H1 (cell line): ENCODE results near the gene LDLRAD4. TPM values are rescaled to one million over a fixed set of nuclear protein-coding genes. Genes with fewer than 3 reads are reported as not detected.

Experiments used
- CTCF ChIA-PET: fragments of 300-600 bp; sonication (Branson Sonifier 250); formaldehyde crosslinking; loops from one replicate; lab custom pipeline; 2021; ENCODE audit not compliant: partially characterized antibody; lab: Charles Lee
- POLR2A ChIA-PET: fragments of 300-600 bp; sonication (Branson Sonifier 250); formaldehyde crosslinking; loops from one replicate; lab custom pipeline; 2021; ENCODE audit warnings: inconsistent platforms; ENCODE audit not compliant: partially characterized antibody; lab: Charles Lee
- DNase-seq, 2 experiments: peaks; one replicate each; pipeline versions ENCODE4 v3.0.0 to v3.0.0-alpha.2; 2010 to 2022; ENCODE audit warnings: low spot score in 2 of 2, low read depth in 1 of 2, mixed read lengths in 1 of 2
- FAIRE-seq: peaks from 2 replicates; lab custom pipeline; 2011; peaks lifted over from hg19 to GRCh38; lab: Jason Lieb, UNC
- H2AFZ ChIP-seq: 2 replicates; pipeline ENCODE4 v1.8.1; 2012; ENCODE audit warnings: low read length, inconsistent platforms
- H2AK5ac ChIP-seq: 2 replicates; pipeline ENCODE4 v1.6.1; 2013; ENCODE audit warnings: low read depth, low read length
- H2BK120ac ChIP-seq: replicated peaks from 2 replicates; pipeline ENCODE3; 2013; ENCODE audit warnings: low read depth, low read length, inconsistent platforms
- H2BK12ac ChIP-seq: 2 replicates; pipeline ENCODE4 v1.6.1; 2013; ENCODE audit warnings: low read depth, low read length
- H2BK15ac ChIP-seq: 2 replicates; pipeline ENCODE4 v1.6.1; 2013; ENCODE audit warnings: low read length
- H2BK20ac ChIP-seq: 2 replicates; pipeline ENCODE4 v1.6.1; 2013; ENCODE audit warnings: low read length
- H2BK5ac ChIP-seq: 2 replicates; pipeline ENCODE4 v1.6.1; 2013; ENCODE audit warnings: low read depth, low read length
- H3K14ac ChIP-seq: 2 replicates; pipeline ENCODE4 v1.6.1; 2013; ENCODE audit warnings: inconsistent platforms; ENCODE audit not compliant: insufficient read length
- H3K18ac ChIP-seq: 2 replicates; pipeline ENCODE4 v1.6.1; 2013; ENCODE audit warnings: low read length; ENCODE audit errors: extremely low read depth
- H3K23ac ChIP-seq: 2 replicates; pipeline ENCODE4 v1.6.1; 2013; ENCODE audit warnings: inconsistent platforms; ENCODE audit not compliant: insufficient read length
- H3K23me2 ChIP-seq: 2 replicates; pipeline ENCODE4 v1.6.1; 2013; ENCODE audit warnings: low read depth, low read length
- H3K27ac ChIP-seq: 2 replicates; pipeline ENCODE4 v1.6.1; 2011; ENCODE audit warnings: low read depth, low read length, inconsistent platforms
- H3K27me3 ChIP-seq, 4 experiments: replicated peaks in 1 of 4; 1 replicate in 1 of 4; 2 replicates in 3 of 4; pipeline versions ENCODE4 v1.6.1 to v1.8.1; 2011 to 2013; ENCODE audit warnings: low read length in 3 of 4, mild to moderate bottlenecking in 3 of 4, inconsistent platforms in 2 of 4, mixed read lengths in 2 of 4, moderate library complexity in 1 of 4; ENCODE audit not compliant: control insufficient read depth in 3 of 4, insufficient read depth in 3 of 4; ENCODE audit errors: extremely low read depth in 1 of 4
- H3K36me3 ChIP-seq, 4 experiments: 2 replicates each; pipeline versions ENCODE4 v1.6.1 to v1.8.1; 2011 to 2013; ENCODE audit warnings: mild to moderate bottlenecking in 4 of 4, low read length in 3 of 4, moderate library complexity in 2 of 4, control low read depth in 1 of 4, inconsistent platforms in 1 of 4; ENCODE audit not compliant: insufficient read depth in 4 of 4, control insufficient read depth in 2 of 4
- H3K4ac ChIP-seq: replicated peaks from 2 replicates; pipeline ENCODE3; 2013; ENCODE audit warnings: low read length, low read depth, mixed read lengths, inconsistent platforms; ENCODE audit not compliant: insufficient read length
- H3K4me1 ChIP-seq, 4 experiments: replicated peaks in 1 of 4; 1 replicate in 1 of 4; 2 replicates in 3 of 4; pipeline versions ENCODE4 v1.6.1 to v1.8.1; 2011 to 2013; ENCODE audit warnings: low read length in 3 of 4, inconsistent platforms in 2 of 4, mixed read lengths in 1 of 4; ENCODE audit not compliant: insufficient read depth in 4 of 4, control insufficient read depth in 3 of 4
- H3K4me2 ChIP-seq, 2 experiments: 2 replicates each; pipeline versions ENCODE4 v1.6.1 to v1.8.1; 2011 to 2013; ENCODE audit warnings: low read depth in 2 of 2, low read length in 2 of 2, control low read depth in 1 of 2, inconsistent platforms in 1 of 2, mild to moderate bottlenecking in 1 of 2; ENCODE audit not compliant: insufficient read depth in 1 of 2
- H3K4me3 ChIP-seq, 4 experiments: fragments of 200-600, 300-600 bp in 1 of 4; sonication (generic), shearing (Covaris generic), sonication (Bioruptor Twin) in 1 of 4; 2 replicates each; pipeline versions ENCODE4 v1.5.1 to v1.8.1; 2011 to 2016; ENCODE audit warnings: low read length in 4 of 4, low read depth in 3 of 4, control low read depth in 2 of 4, inconsistent platforms in 2 of 4, mild to moderate bottlenecking in 2 of 4, mixed read lengths in 1 of 4, moderate library complexity in 1 of 4; ENCODE audit not compliant: insufficient read depth in 2 of 4; ENCODE audit errors: extremely low read depth in 1 of 4
- H3K56ac ChIP-seq: replicated peaks from 2 replicates; pipeline ENCODE3; 2013; ENCODE audit warnings: low read depth, mild to moderate bottlenecking, mixed read lengths, low read length, inconsistent platforms; ENCODE audit not compliant: insufficient read length
- H3K79me1 ChIP-seq: 2 replicates; pipeline ENCODE4 v1.6.1; 2013; ENCODE audit warnings: low read depth, low read length, control low read depth
- H3K79me2 ChIP-seq, 2 experiments: 2 replicates each; pipeline versions ENCODE4 v1.6.1 to v1.8.1; 2012 to 2013; ENCODE audit warnings: low read length in 2 of 2, mild to moderate bottlenecking in 2 of 2, inconsistent platforms in 1 of 2; ENCODE audit not compliant: insufficient read depth in 2 of 2, control insufficient read depth in 1 of 2
- H3K9ac ChIP-seq, 4 experiments: replicated peaks in 1 of 4; 1 replicate in 1 of 4; 2 replicates in 3 of 4; pipeline versions ENCODE4 v1.6.1 to v1.8.1; 2011 to 2013; ENCODE audit warnings: low read depth in 3 of 4, low read length in 3 of 4, control low read depth in 2 of 4, mild to moderate bottlenecking in 2 of 4, moderate library complexity in 2 of 4, inconsistent platforms in 1 of 4; ENCODE audit errors: extremely low read depth in 1 of 4
- H3K9me3 ChIP-seq, 2 experiments: 2 replicates each; pipeline versions ENCODE4 v1.6.1 to v1.8.1; 2012 to 2013; ENCODE audit warnings: mild to moderate bottlenecking in 2 of 2, moderate library complexity in 2 of 2, control low read depth in 1 of 2, inconsistent platforms in 1 of 2, low read depth in 1 of 2, low read length in 1 of 2, mixed read lengths in 1 of 2; ENCODE audit not compliant: insufficient read depth in 2 of 2
- H4K20me1 ChIP-seq, 2 experiments: replicated peaks in 1 of 2; 2 replicates each; pipeline versions ENCODE3 to v1.8.1; 2011 to 2013; ENCODE audit warnings: inconsistent platforms in 2 of 2, low read length in 2 of 2, mild to moderate bottlenecking in 1 of 2; ENCODE audit not compliant: insufficient read depth in 2 of 2, control insufficient read depth in 1 of 2
- H4K5ac ChIP-seq: 2 replicates; pipeline ENCODE4 v1.6.1; 2013; ENCODE audit warnings: low read length, low read depth, mixed read lengths, inconsistent platforms; ENCODE audit not compliant: insufficient read length
- H4K8ac ChIP-seq: 2 replicates; pipeline ENCODE4 v1.8.0; 2013; ENCODE audit warnings: mild to moderate bottlenecking, moderate library complexity, low read length, inconsistent platforms; ENCODE audit not compliant: insufficient read depth; ENCODE audit errors: extremely low read depth
- H4K91ac ChIP-seq: replicated peaks from 2 replicates; pipeline ENCODE3; 2013; ENCODE audit warnings: low read length, mixed read lengths, inconsistent platforms; ENCODE audit not compliant: insufficient read length
- ATF2 ChIP-seq: IDR thresholded peaks from 2 replicates; pipeline ENCODE4 v1.6.1; 2012; ENCODE audit warnings: low read length, inconsistent platforms
- EGR1 ChIP-seq: IDR thresholded peaks from 2 replicates; pipeline ENCODE4 v1.6.1; 2011; ENCODE audit warnings: low read depth, low read length, borderline replicate concordance
- WGBS, 2 experiments: shearing (Covaris generic) in 1 of 2; methylation state at CpG; one replicate each; pipeline versions ENCODE4 v1.1.6 to v1.1.7; 2013 to 2015; ENCODE audit warnings: low lambda C conversion rate in 2 of 2, mixed read lengths in 2 of 2, inconsistent platforms in 1 of 2, low coverage in 1 of 2, missing lambda C conversion rate in 1 of 2; ENCODE audit not compliant: insufficient replicate concordance in 2 of 2, insufficient coverage in 1 of 2, insufficient read length in 1 of 2; ENCODE audit errors: extremely low coverage in 1 of 2, missing lambda C conversion rate in 1 of 2; 5-methylcytosine and 5-hydroxymethylcytosine counted together
- polyA plus RNA-seq, 7 experiments: library from polyadenylated mRNA; depleted of rRNA in 3 of 7; stranded (reverse) in 5 of 7; unstranded in 2 of 7; fragments of >200 nt in 5 of 7; fragments of 200-250 nt in 2 of 7; gene quantifications; 1 replicate in 5 of 7; 2 replicates in 1 of 7; 4 replicates in 1 of 7; pipeline versions ENCODE4 v1.2.1 to v1.2.3, GENCODE V29; 2011 to 2013; ENCODE audit warnings: missing spikeins in 2 of 7, mixed read lengths in 2 of 7
- total RNA-seq: library from RNA; stranded (reverse); fragmentation: NEBNext Ultra II Directional; extraction: Animal tissue kit (Norgen Biotek cat#: 25700); gene quantifications from 2 replicates; pipeline ENCODE4 v1.2.1, GENCODE V29; 2021

LDLRAD4 gene
- total and polyA plus RNA-seq, 2 of the 8 experiments (the other 6 are each of a cell fraction or from before 2014, with no cell fraction given) = 0.77 to 1.4 TPM

GRCh38 chr18:13542520-13542847, 323.9 kb downstream of the LDLRAD4 start:
- CTCF ChIA-PET = interaction anchor here (0.8 kb wide), 1 partner anchor 9 kb away, joined by 3 read pairs; no protein-coding TSS in a partner anchor
- H3K14ac ChIP-seq = no peak overlapping the region
- no peak overlapping the region for H3K4me3 ChIP-seq
- TF ChIP-seq EGR1 (no peak), ATF2 (no peak)
- no peaks in the 10 kb centered on the region for H4K20me1 ChIP-seq
- no peak overlapping the region for H2BK12ac ChIP-seq
- no peak overlapping the region for H3K56ac ChIP-seq
- WGBS, 2 experiments = 84% methylated on average over 7 of the region's 7 CpGs; no CpG with 5 or more reads in 1 of the 2 experiments
- no peak overlapping the region for H2AK5ac ChIP-seq
- no peak overlapping the region for H3K23ac ChIP-seq
- H3K9ac ChIP-seq = no peak overlapping the region
- H3K18ac ChIP-seq = no peak overlapping the region
- no peaks in the 10 kb centered on the region for H3K79me1 ChIP-seq
- H3K23me2 ChIP-seq = no peaks in the 10 kb centered on the region
- POLR2A ChIA-PET = no interaction called here
- no peak for DNase-seq
- no peak overlapping the region for H2AFZ ChIP-seq
- no peak overlapping the region for H4K8ac ChIP-seq
- no peak overlapping the region for H4K91ac ChIP-seq
- H2BK20ac ChIP-seq = no peak overlapping the region
- H3K36me3 ChIP-seq = no peaks in the 10 kb centered on the region
- no peak overlapping the region for H2BK15ac ChIP-seq
- no peak overlapping the region for H4K5ac ChIP-seq
- no peak overlapping the region for H3K4ac ChIP-seq
- H3K27ac ChIP-seq = no peak overlapping the region
- no peaks in the 10 kb centered on the region; a peak in 1 of 4 replicates for H3K9me3 ChIP-seq
- no peak overlapping the region for H2BK5ac ChIP-seq
- H3K27me3 ChIP-seq = no peaks in the 10 kb centered on the region; a peak in 1 of 7 replicates
- H3K4me1 ChIP-seq = no peaks in the 10 kb centered on the region
- H2BK120ac ChIP-seq = no peak overlapping the region
- H3K4me2 ChIP-seq = no peak overlapping the region
- H3K79me2 ChIP-seq = no peaks in the 10 kb centered on the region
- FAIRE-seq = no peak
